GM21423 (cell line): ENCODE results near the gene TIMM17A.
"Not testable (repeated sequence)": the region's sequence is repeated elsewhere in the genome, so short reads cannot be mapped to it uniquely, and the experiment has no call there.

Experiments used
- ATAC-seq: cut with Tn5 transposase; IDR thresholded peaks from one replicate; pipeline ENCODE4 v1.9.1; 2021; ENCODE audit warnings: mild to moderate bottlenecking, moderate library complexity; ENCODE audit not compliant: unreplicated experiment

Gene TIMM17A

GRCh38 chr1:201939574-201939973, 15.7 kb upstream of the TIMM17A start:
- ATAC-seq: no peak

- not testable (repeated sequence) for ATAC-seq
These were observed 15.0 kb upstream of the TIMM17A start for GRCh38 chr1:201940316-201940715.

- ATAC-seq: no peak
These were observed 13.7 kb upstream of the TIMM17A start for GRCh38 chr1:201941420-201942128.

- no peak for ATAC-seq
These were observed 13.2 kb upstream of the TIMM17A start for GRCh38 chr1:201942129-201942495.

- ATAC-seq: no peak
These were observed 11.3 kb upstream of the TIMM17A start for GRCh38 chr1:201944002-201944401.

GRCh38 chr1:201944639-201945038, 10.7 kb upstream of the TIMM17A start:
- no peak for ATAC-seq

GRCh38 chr1:201945157-201945556, 10.1 kb upstream of the TIMM17A start:
- ATAC-seq: no peak

- ATAC-seq: no peak
These were observed 9.5 kb upstream of the TIMM17A start for GRCh38 chr1:201945863-201946223.

GRCh38 chr1:201946224-201946908, 8.9 kb upstream of the TIMM17A start, which contains the start of gene LMOD1:
Gene LMOD1, minus strand, starts transcription at chr1:201946548. Its CDS starts 208 bp downstream, at chr1:201946340.
- ATAC-seq: no peak

- ATAC-seq: no peak
These were observed 7.7 kb upstream of the TIMM17A start for GRCh38 chr1:201947697-201948008.

GRCh38 chr1:201949491-201949890, 5.8 kb upstream of the TIMM17A start:
- no peak for ATAC-seq

- ATAC-seq: no peak
These were observed 867 bp upstream of the TIMM17A start for GRCh38 chr1:201954263-201955008.

GRCh38 chr1:201955729-201956143, 433 bp downstream of the TIMM17A start:
- no peak for ATAC-seq

- no peak for ATAC-seq
These were observed 3.0 kb downstream of the TIMM17A start for GRCh38 chr1:201958348-201958747.

- not testable (repeated sequence) for ATAC-seq
These were observed 7.1 kb downstream of the TIMM17A start for GRCh38 chr1:201962382-201962781.

- ATAC-seq: no peak
These were observed 9.0 kb downstream of the TIMM17A start for GRCh38 chr1:201964261-201964660.

GRCh38 chr1:201966171-201966570, 10.9 kb downstream of the TIMM17A start:
- no peak for ATAC-seq

- ATAC-seq: no peak
These were observed 13.1 kb downstream of the TIMM17A start for GRCh38 chr1:201968202-201968925.

- ATAC-seq: no peak
These were observed 15.2 kb downstream of the TIMM17A start for GRCh38 chr1:201970334-201971159.

- ATAC-seq: peak; percentile 10
These were observed 26.8 kb downstream of the TIMM17A start for GRCh38 chr1:201982082-201982622.
